SK-N-MC (cell line): ENCODE results near the gene SLC9A1.

Experiments
- EZH2 ChIP-seq: fragments of 200-600 bp; sonication (generic); IDR thresholded peaks from one replicate; pipeline ENCODE4 v1.6.1; 2017; ENCODE audit warnings: antibody characterized with exemption
- FOXP2 ChIP-seq: optimal IDR thresholded peaks from 2 replicates; pipeline ENCODE3; 2011; ENCODE audit warnings: mild to moderate bottlenecking, moderate library complexity; ENCODE audit not compliant: insufficient read depth; ENCODE audit errors: extremely low read length, control extremely low read depth

- TF ChIP-seq FOXP2 (no peak), EZH2 (no peak)
These were observed 19.2 kb downstream of the SLC9A1 start for GRCh38 chr1:27135541-27136235.
